ENCODE measurements around the gene CCDC70. TPM values are rescaled to one million over a fixed set of nuclear protein-coding genes. Genes with fewer than 3 reads are reported as not detected.

The CCDC70 gene
- total RNA-seq, 2 experiments from 2014 or later = not detected

DNA sequence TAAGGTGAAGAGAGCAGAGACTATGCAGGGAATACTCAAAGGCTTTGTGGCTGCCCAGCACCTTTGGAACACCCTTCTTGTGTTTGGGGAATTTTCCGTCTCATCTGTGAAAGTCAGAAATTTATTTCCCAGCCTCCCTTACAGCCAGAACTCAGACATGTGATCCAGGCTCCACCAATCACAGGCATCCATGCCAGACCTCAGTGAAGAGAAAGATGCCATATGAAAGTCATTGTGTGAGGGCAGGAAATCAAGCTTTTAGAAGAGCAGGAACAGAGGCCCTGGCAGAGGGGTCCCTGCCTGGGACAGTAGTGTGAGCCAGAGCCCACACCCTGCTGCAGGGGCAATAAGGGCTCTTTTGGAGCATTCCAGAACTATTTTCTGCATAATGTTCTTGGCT is 12.1 kb downstream of the CCDC70 start:
- DNase-seq = no peak
- ChIA-PET POLR2A (no interaction called here), CTCF (interaction anchor here (1.5 kb wide), 1 partner anchor 22 kb away, joined by 4 read pairs; no protein-coding TSS in a partner anchor)
- H3K9me3 Mint-ChIP-seq = no peaks in the 10 kb centered on the region
- no peaks in the 10 kb centered on the region for H3K4me1 Mint-ChIP-seq
- H3K27me3 Mint-ChIP-seq = peaks cover 11% of the 10 kb centered on the region
- H3K36me3 Mint-ChIP-seq (ENCODE audit: low read depth) = no peaks in the 10 kb centered on the region
- H3K27ac Mint-ChIP-seq = no peak overlapping the region
- H3K4me3 Mint-ChIP-seq = no peak overlapping the region

DNA sequence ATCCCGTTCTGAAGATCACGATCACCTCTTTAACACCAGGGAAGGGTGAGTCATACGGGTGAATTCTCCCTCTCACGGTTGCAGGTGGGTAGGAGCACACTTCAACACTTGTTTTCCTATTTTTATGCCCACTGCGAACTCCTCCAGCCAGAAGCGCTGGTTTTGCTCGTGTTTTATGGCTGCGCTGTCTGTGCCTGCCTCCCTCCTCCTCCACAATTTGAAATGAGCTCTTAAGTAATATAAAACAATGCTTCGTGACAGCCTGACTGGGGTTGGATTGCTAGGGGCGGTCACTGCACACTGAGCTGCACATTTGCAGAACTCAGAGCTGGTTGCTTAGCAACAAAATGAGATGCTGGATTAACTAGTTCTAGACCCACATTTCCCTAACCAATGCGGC is 12.9 kb downstream of the CCDC70 start:
- Mint-ChIP-seq H3K36me3 (ENCODE audit: low read depth) (no peaks in the 10 kb centered on the region), H3K9me3 (no peaks in the 10 kb centered on the region), H3K27ac (no peak overlapping the region), H3K27me3 (peaks cover 7% of the 10 kb centered on the region), H3K4me1 (no peaks in the 10 kb centered on the region), H3K4me3 (no peak overlapping the region)
- CTCF ChIA-PET = interaction anchor here (1.5 kb wide), 1 partner anchor 21 kb away, joined by 4 read pairs; no protein-coding TSS in a partner anchor
- POLR2A ChIA-PET = no interaction called here
- DNase-seq = no peak

DNA sequence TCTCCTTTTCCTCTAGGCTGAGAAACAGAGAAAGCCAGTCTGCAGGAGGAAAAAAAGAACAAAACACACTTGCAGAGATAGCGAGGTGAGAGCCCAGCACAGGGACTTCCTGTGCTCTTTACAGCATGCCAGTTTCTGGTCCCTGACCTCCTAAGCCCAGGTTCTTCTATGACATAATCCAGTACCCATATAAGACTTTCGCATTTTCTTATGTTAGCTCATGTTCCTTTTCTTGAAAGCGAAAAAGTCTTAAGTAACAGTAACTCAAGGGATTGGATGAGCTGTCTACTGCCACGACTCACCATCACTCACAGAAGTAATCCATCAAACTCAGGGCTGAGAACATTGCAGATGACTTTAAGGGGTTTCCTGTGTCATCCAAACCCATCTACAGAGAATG is 17.4 kb downstream of the CCDC70 start:
- ChIA-PET CTCF (no interaction called here), POLR2A (no interaction called here)
- H3K27ac Mint-ChIP-seq = no peak overlapping the region

GRCh38 chr13:51881296-51881695 is 19.5 kb downstream of the CCDC70 start:
- ChIA-PET POLR2A (no interaction called here), CTCF (interaction anchor here (1.1 kb wide), 1 partner anchor 66 kb away, joined by 3 read pairs; no protein-coding TSS in a partner anchor)
- no peaks in the 10 kb centered on the region for H3K36me3 Mint-ChIP-seq (ENCODE audit: low read depth)
- H3K27me3 Mint-ChIP-seq = peaks cover 13% of the 10 kb centered on the region
- no peak for DNase-seq
- peaks cover 6% of the 10 kb centered on the region for H3K9me3 Mint-ChIP-seq
- H3K27ac Mint-ChIP-seq = no peak overlapping the region
- no peak overlapping the region for H3K4me3 Mint-ChIP-seq
- H3K4me1 Mint-ChIP-seq = no peaks in the 10 kb centered on the region

More for the DNA sequence above, 17.4 kb downstream of the CCDC70 start:
- Mint-ChIP-seq H3K4me1 (no peaks in the 10 kb centered on the region), H3K4me3 (no peak overlapping the region), H3K27me3 (no peaks in the 10 kb centered on the region), H3K9me3 (peaks cover 6% of the 10 kb centered on the region), H3K36me3 (ENCODE audit: low read depth) (no peaks in the 10 kb centered on the region)
- no peak for DNase-seq

- POLR2A ChIA-PET = no interaction called here
- no peaks in the 10 kb centered on the region for H3K36me3 Mint-ChIP-seq (ENCODE audit: low read depth)
- no peak for DNase-seq
- H3K9me3 Mint-ChIP-seq = peaks cover 6% of the 10 kb centered on the region
- H3K4me3 Mint-ChIP-seq = no peak overlapping the region
- CTCF ChIA-PET = no interaction called here
- peaks cover 17% of the 10 kb centered on the region for H3K27me3 Mint-ChIP-seq
- H3K4me1 Mint-ChIP-seq = no peaks in the 10 kb centered on the region
- no peak overlapping the region for H3K27ac Mint-ChIP-seq
Observed at GRCh38 chr13:51882570-51883225, 20.9 kb downstream of the CCDC70 start.

DNA sequence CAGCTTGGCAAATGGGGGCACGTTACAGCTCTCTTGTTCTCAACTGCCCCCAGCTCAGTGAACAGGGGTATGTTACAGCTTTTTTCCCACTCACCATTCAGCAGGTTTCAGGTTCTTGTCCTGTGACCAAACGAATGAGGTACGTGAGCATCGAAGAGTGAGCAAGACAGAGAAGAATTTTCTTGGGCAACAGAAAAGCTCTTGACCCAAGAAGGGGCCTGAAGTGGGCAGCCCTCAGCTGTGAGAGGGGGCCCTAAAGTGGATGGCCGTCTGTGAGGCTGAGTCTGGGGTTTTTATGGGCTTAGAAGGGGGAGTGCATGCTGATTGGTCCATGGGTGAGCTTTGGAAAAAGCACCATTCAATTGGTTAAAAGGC is 21.4 kb downstream of the CCDC70 start:
- H3K4me1 Mint-ChIP-seq = no peaks in the 10 kb centered on the region
- H3K36me3 Mint-ChIP-seq (ENCODE audit: low read depth) = no peaks in the 10 kb centered on the region
- DNase-seq = no peak
- H3K27me3 Mint-ChIP-seq = peaks cover 17% of the 10 kb centered on the region
- ChIA-PET POLR2A (no interaction called here), CTCF (no interaction called here)
- H3K4me3 Mint-ChIP-seq = no peak overlapping the region
- H3K27ac Mint-ChIP-seq = no peak overlapping the region
- H3K9me3 Mint-ChIP-seq = peaks cover 6% of the 10 kb centered on the region

GRCh38 chr13:51885651-51886050 is 23.9 kb downstream of the CCDC70 start:
- peaks cover 6% of the 10 kb centered on the region for H3K9me3 Mint-ChIP-seq
- ChIA-PET POLR2A (no interaction called here), CTCF (no interaction called here)
- peaks cover 17% of the 10 kb centered on the region for H3K27me3 Mint-ChIP-seq
- H3K36me3 Mint-ChIP-seq (ENCODE audit: low read depth) = no peaks in the 10 kb centered on the region
- H3K4me1 Mint-ChIP-seq = no peaks in the 10 kb centered on the region
- no peak overlapping the region for H3K4me3 Mint-ChIP-seq
- no peak overlapping the region for H3K27ac Mint-ChIP-seq
- DNase-seq = no peak

DNA sequence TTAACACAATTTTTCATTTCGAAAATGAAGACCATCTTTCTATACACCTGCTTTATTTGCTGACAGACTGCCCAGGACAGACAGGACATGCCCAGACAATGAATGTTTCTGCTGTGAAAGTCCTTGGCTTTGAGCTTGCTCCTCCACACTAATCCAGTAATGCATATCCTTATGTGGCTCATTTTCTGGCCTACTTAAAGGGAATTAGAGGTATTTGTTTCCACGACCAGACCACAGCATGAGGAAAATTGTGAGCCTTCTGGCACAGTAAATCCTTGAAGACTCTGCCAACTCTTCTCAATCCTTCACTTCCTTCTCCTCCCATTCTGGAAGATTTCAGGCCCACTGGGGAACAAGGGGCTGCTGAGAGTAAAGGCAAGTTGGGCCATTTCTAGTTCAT is 25.7 kb downstream of the CCDC70 start:
- CTCF ChIA-PET = no interaction called here

GRCh38 chr13:51892657-51893056 is 30.9 kb downstream of the CCDC70 start:
- no peak for DNase-seq
- H3K9me3 Mint-ChIP-seq = no peaks in the 10 kb centered on the region
- H3K27me3 Mint-ChIP-seq = peaks cover 11% of the 10 kb centered on the region
- CTCF ChIA-PET = interaction anchor here (0.7 to 5.3 kb wide), 3 partner anchors 31 to 235 kb away, joined by 3 to 51 read pairs (median 3); partner anchors contain the start of gene NEK5
- H3K4me1 Mint-ChIP-seq = peaks cover 2% of the 10 kb centered on the region
- no peaks in the 10 kb centered on the region for H3K36me3 Mint-ChIP-seq (ENCODE audit: low read depth)
- POLR2A ChIA-PET = no interaction called here
- H3K27ac Mint-ChIP-seq = no peak overlapping the region
- no peak overlapping the region for H3K4me3 Mint-ChIP-seq

More for the DNA sequence above, 25.7 kb downstream of the CCDC70 start:
- Mint-ChIP-seq H3K9me3 (peaks cover 2% of the 10 kb centered on the region), H3K4me1 (no peaks in the 10 kb centered on the region), H3K4me3 (no peak overlapping the region), H3K27me3 (peaks cover 22% of the 10 kb centered on the region), H3K36me3 (ENCODE audit: low read depth) (no peaks in the 10 kb centered on the region), H3K27ac (no peak overlapping the region)
- POLR2A ChIA-PET = no interaction called here
- DNase-seq = no peak

GRCh38 chr13:51894239-51894638 is 32.5 kb downstream of the CCDC70 start:
- CTCF ChIA-PET = interaction anchor here (0.8 to 5.3 kb wide), 2 partner anchors 79 to 234 kb away, joined by 3 to 51 read pairs; partner anchors contain the start of gene NEK5
- POLR2A ChIA-PET = no interaction called here
- Mint-ChIP-seq H3K9me3 (no peaks in the 10 kb centered on the region), H3K36me3 (ENCODE audit: low read depth) (no peaks in the 10 kb centered on the region), H3K4me1 (peaks cover 2% of the 10 kb centered on the region), H3K27me3 (peaks cover 15% of the 10 kb centered on the region), H3K4me3 (no peak overlapping the region), H3K27ac (no peak overlapping the region)
- DNase-seq = no peak

- peak; percentile 61 for DNase-seq
- peaks cover 20% of the 10 kb centered on the region for H3K27me3 Mint-ChIP-seq
- CTCF ChIA-PET = interaction anchor here (0.6 to 5.3 kb wide), 18 partner anchors 11 to 305 kb away, joined by 3 to 51 read pairs (median 4); partner anchors contain the start of genes ALG11 and NEK5
Observed at GRCh38 chr13:51895906-51896888, 34.4 kb downstream of the CCDC70 start.

DNA sequence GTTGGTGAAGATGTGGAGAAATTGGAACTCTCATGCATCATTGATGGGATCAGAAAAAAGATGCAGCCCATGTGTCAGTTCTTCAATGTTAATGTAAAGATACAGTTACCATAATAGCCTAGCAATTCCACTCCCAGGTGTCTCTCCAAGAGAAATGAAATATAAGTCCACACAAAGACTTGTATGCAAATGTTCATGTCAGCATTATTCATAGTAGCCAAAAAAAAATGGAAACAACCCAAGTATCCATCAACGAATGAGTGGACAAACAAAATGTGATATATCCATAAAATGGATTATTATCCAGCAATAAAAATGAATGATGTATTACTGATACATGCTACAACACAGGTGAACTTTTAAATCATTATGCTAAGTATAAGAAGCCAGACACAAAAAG is 38.7 kb downstream of the CCDC70 start:
- CTCF ChIA-PET = no interaction called here
- Mint-ChIP-seq H3K36me3 (ENCODE audit: low read depth) (no peaks in the 10 kb centered on the region), H3K4me1 (peaks cover 12% of the 10 kb centered on the region), H3K27ac (no peak overlapping the region), H3K9me3 (no peaks in the 10 kb centered on the region), H3K4me3 (no peak overlapping the region), H3K27me3 (peaks cover 20% of the 10 kb centered on the region)
- POLR2A ChIA-PET = no interaction called here
- DNase-seq = no peak

More at GRCh38 chr13:51895906-51896888, 34.4 kb downstream of the CCDC70 start:
- POLR2A ChIA-PET = no interaction called here
- Mint-ChIP-seq H3K4me1 (peaks cover 2% of the 10 kb centered on the region), H3K27ac (no peak overlapping the region), H3K9me3 (no peaks in the 10 kb centered on the region), H3K4me3 (no peak overlapping the region), H3K36me3 (ENCODE audit: low read depth) (no peaks in the 10 kb centered on the region)

GRCh38 chr13:51902776-51903175 is 41.0 kb downstream of the CCDC70 start:
- ChIA-PET POLR2A (interaction anchor here (1.0 kb wide), 1 partner anchor 110 kb away, joined by 4 read pairs; the partner anchor contains the start of gene ALG11), CTCF (no interaction called here)
- Mint-ChIP-seq H3K9me3 (no peaks in the 10 kb centered on the region), H3K36me3 (ENCODE audit: low read depth) (peaks cover 6% of the 10 kb centered on the region), H3K27me3 (peaks cover 20% of the 10 kb centered on the region), H3K27ac (no peak overlapping the region), H3K4me1 (peaks cover 20% of the 10 kb centered on the region), H3K4me3 (no peak overlapping the region)
- peak; percentile 25 for DNase-seq

All from activated CD4-positive, alpha-beta memory T cell treated with anti-CD3 and anti-CD28 coated beads, Interleukin-2, amount 10 ng/mL, durations not matched to agents 7 days and 5 days (primary cell).